B cell (primary cell): ENCODE data around the gene TEKT2. TPM values are rescaled to one million over a fixed set of nuclear protein-coding genes. Genes with fewer than 3 reads are reported as not detected.

Experiments used
- ATAC-seq: fragments of 200-7000 bp; cut with Tn5 transposase; one replicate; pipeline ENCODE4 v1.10.0; 2021; ENCODE audit warnings: low read depth, mild to moderate bottlenecking, moderate number of reproducible peaks, moderate library complexity
- CTCF ChIA-PET: fragments of 350-600 bp; sonication (Branson Sonifier 250); formaldehyde crosslinking; loops from one replicate; lab custom pipeline; 2021; ENCODE audit warnings: antibody characterized with exemption, inconsistent platforms; lab: Charles Lee
- POLR2A ChIA-PET: fragments of 350-600 bp; sonication (Branson Sonifier 250); formaldehyde crosslinking; loops from one replicate; lab custom pipeline; 2021; ENCODE audit warnings: antibody characterized with exemption; lab: Charles Lee
- DNase-seq: peaks from one replicate; pipeline ENCODE4 v3.0.0; 2013
- H2AFZ ChIP-seq: 2 replicates; pipeline ENCODE4 v1.6.1; 2012; ENCODE audit warnings: mild to moderate bottlenecking, low read depth, low read length; ENCODE audit not compliant: insufficient read depth, poor library complexity, severe bottlenecking
- H3K27ac ChIP-seq, 2 donors: 1 replicate in 1 of 2; 2 replicates in 1 of 2; pipeline ENCODE4 v1.5.1; 2012 to 2013; ENCODE audit warnings: low read length in 2 of 2, mild to moderate bottlenecking in 2 of 2, moderate library complexity in 1 of 2
- H3K27me3 ChIP-seq, 4 experiments: fragments of 200-600 bp in 1 of 4; sonication (generic) in 1 of 4; replicated peaks in 1 of 4; 1 replicate in 2 of 4; 2 replicates in 2 of 4; pipeline versions ENCODE4 v1.6.1 to v1.7.0; 2013 to 2016; ENCODE audit warnings: low read length in 3 of 4, mild to moderate bottlenecking in 2 of 4, mixed read lengths in 1 of 4, moderate library complexity in 1 of 4; ENCODE audit not compliant: insufficient read depth in 4 of 4, control insufficient read depth in 3 of 4; ENCODE audit errors: control extremely low read depth in 1 of 4
- H3K36me3 ChIP-seq, 2 experiments: replicated peaks in 1 of 2; 1 replicate in 1 of 2; 2 replicates in 1 of 2; pipeline versions ENCODE4 v1.6.1 to v1.7.1; 2013; ENCODE audit warnings: low read length in 1 of 2; ENCODE audit not compliant: insufficient read depth in 2 of 2, control insufficient read depth in 1 of 2; ENCODE audit errors: control extremely low read depth in 1 of 2, extremely low read depth in 1 of 2
- H3K4me1 ChIP-seq, 2 donors: fragments of 200-600 bp in 1 of 2; sonication (generic) in 1 of 2; 1 replicate in 1 of 2; 2 replicates in 1 of 2; pipeline versions ENCODE4 v1.5.1 to v1.6.1; 2013 to 2017; ENCODE audit warnings: low read length in 2 of 2; ENCODE audit not compliant: control insufficient read depth in 2 of 2, insufficient read depth in 2 of 2
- H3K4me2 ChIP-seq: replicated peaks from 2 replicates; pipeline ENCODE3; 2012; ENCODE audit warnings: mild to moderate bottlenecking, low read depth, low read length; ENCODE audit not compliant: poor library complexity, severe bottlenecking
- H3K4me3 ChIP-seq, 5 experiments: fragments of 200-600 bp in 1 of 5; sonication (generic) in 1 of 5; 1 replicate in 3 of 5; 2 replicates in 2 of 5; pipeline versions ENCODE4 v1.5.1 to v1.7.0; 2011 to 2016; ENCODE audit warnings: low read length in 4 of 5, mild to moderate bottlenecking in 4 of 5, low read depth in 2 of 5, control low read depth in 1 of 5, moderate library complexity in 1 of 5; ENCODE audit not compliant: insufficient read depth in 1 of 5; ENCODE audit errors: control extremely low read depth in 1 of 5, extremely low read depth in 1 of 5
- H3K79me2 ChIP-seq: fragments of 200-600 bp; sonication (generic); one replicate; pipeline ENCODE4 v1.6.0; 2016; ENCODE audit warnings: low read length; ENCODE audit not compliant: control insufficient read depth, insufficient read depth
- H3K9ac ChIP-seq: fragments of 200-600 bp; sonication (generic); 2 replicates; pipeline ENCODE4 v1.6.1; 2017; ENCODE audit warnings: mild to moderate bottlenecking, low read length, moderate library complexity
- H3K9me3 ChIP-seq, 3 donors: one replicate each; pipeline versions ENCODE4 v1.6.1 to v1.7.1; 2013; ENCODE audit warnings: low read length in 2 of 3; ENCODE audit not compliant: control insufficient read depth in 2 of 3, insufficient read depth in 1 of 3; ENCODE audit errors: control extremely low read depth in 1 of 3
- H4K20me1 ChIP-seq: 2 replicates; pipeline ENCODE4 v1.6.0; 2012; ENCODE audit warnings: mild to moderate bottlenecking, low read length; ENCODE audit not compliant: insufficient read depth, control insufficient read depth, poor library complexity, severe bottlenecking
- H3K27ac Mint-ChIP-seq: one replicate; pipeline ENCODE4 v1.8.0; 2021; ENCODE audit warnings: mixed read lengths
- H3K27me3 Mint-ChIP-seq: one replicate; pipeline ENCODE4 v1.8.0; 2021; ENCODE audit warnings: mixed read lengths
- H3K4me1 Mint-ChIP-seq: one replicate; pipeline ENCODE4 v1.8.0; 2021; ENCODE audit warnings: mixed read lengths
- H3K4me3 Mint-ChIP-seq: one replicate; pipeline ENCODE4 v1.8.0; 2021; ENCODE audit warnings: mixed read lengths
- H3K9me3 Mint-ChIP-seq: one replicate; pipeline ENCODE4 v1.8.0; 2022; ENCODE audit warnings: mixed read lengths; ENCODE audit not compliant: insufficient read depth
- EZH2 ChIP-seq: IDR thresholded peaks from 2 replicates; pipeline ENCODE4 v1.6.1; 2012; ENCODE audit warnings: borderline replicate concordance, low read depth, mild to moderate bottlenecking, moderate library complexity, low read length; ENCODE audit not compliant: insufficient read depth, poor library complexity, severe bottlenecking
- WGBS: methylation state at CpG from one replicate; pipeline ENCODE4 v1.1.5; 2013; ENCODE audit warnings: missing lambda C conversion rate; ENCODE audit not compliant: insufficient coverage; 5-methylcytosine and 5-hydroxymethylcytosine counted together
- intact Hi-C: fragments of 100-400 bp; cut with micrococcal nuclease; formaldehyde crosslinking; loops from one replicate; pipeline ENCODE4 v1.10.0; 2022
- polyA plus RNA-seq: library from polyadenylated mRNA; depleted of rRNA; stranded (reverse); fragments of >200 nt; gene quantifications from 2 replicates; pipeline ENCODE4 v1.2.3, GENCODE V29; 2012
- total RNA-seq, 2 donors: library from RNA; stranded (reverse); fragments of 120-200 nt in 1 of 2; gene quantifications; 1 replicate in 1 of 2; 2 replicates in 1 of 2; pipeline versions ENCODE4 v1.2.3 to v1.2.4, GENCODE V29; 2013 to 2022
- TF ChIP-seq, protein P1 (sequence below): fragments of 200-600 bp; IDR thresholded peaks from one replicate; pipeline ENCODE4 v1.8.0; 2022; ENCODE audit warnings: antibody characterized with exemption, mild to moderate bottlenecking

TEKT2 gene
- total and polyA plus RNA-seq, 2 donors (not counting 1 experiment from before 2014, with no cell fraction given) = not detected

DNA sequence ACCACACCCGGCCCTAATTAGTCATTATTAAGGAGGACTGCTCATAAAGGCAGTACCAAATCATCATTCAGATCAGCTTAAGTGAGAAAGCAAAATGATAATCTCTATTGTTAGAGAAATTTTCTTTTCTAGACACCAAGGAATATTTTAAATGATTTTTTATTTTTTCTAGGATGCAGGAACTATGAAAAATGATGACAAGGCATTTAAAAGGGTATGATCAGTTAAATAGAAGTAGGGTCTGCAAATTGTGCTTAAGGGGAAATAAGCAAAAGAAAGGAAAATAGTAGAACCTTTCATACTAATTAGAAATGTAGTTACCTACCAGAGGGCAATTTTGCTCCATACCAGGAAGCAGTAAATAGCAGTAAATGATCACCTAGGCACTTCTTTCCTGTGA, 21.6 kb upstream of the TEKT2 start:
- no peaks in the 10 kb centered on the region for H3K4me1 ChIP-seq
- no peaks in the 10 kb centered on the region for H4K20me1 ChIP-seq
- no CpG with 5 or more reads among the region's 1 CpG for WGBS
- H3K9me3 Mint-ChIP-seq = no peaks in the 10 kb centered on the region
- no peak for TF ChIP-seq EZH2
- TF ChIP-seq, protein P1, sequence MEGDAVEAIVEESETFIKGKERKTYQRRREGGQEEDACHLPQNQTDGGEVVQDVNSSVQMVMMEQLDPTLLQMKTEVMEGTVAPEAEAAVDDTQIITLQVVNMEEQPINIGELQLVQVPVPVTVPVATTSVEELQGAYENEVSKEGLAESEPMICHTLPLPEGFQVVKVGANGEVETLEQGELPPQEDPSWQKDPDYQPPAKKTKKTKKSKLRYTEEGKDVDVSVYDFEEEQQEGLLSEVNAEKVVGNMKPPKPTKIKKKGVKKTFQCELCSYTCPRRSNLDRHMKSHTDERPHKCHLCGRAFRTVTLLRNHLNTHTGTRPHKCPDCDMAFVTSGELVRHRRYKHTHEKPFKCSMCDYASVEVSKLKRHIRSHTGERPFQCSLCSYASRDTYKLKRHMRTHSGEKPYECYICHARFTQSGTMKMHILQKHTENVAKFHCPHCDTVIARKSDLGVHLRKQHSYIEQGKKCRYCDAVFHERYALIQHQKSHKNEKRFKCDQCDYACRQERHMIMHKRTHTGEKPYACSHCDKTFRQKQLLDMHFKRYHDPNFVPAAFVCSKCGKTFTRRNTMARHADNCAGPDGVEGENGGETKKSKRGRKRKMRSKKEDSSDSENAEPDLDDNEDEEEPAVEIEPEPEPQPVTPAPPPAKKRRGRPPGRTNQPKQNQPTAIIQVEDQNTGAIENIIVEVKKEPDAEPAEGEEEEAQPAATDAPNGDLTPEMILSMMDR = no peak
- no peaks in the 10 kb centered on the region for H3K36me3 ChIP-seq
- no peak overlapping the region for H3K4me2 ChIP-seq
- intact Hi-C loops = no loop called here
- H3K27me3 ChIP-seq = no peaks in the 10 kb centered on the region
- no peak overlapping the region for H2AFZ ChIP-seq
- ATAC-seq = no peak
- no peak overlapping the region for H3K4me3 ChIP-seq
- H3K4me1 Mint-ChIP-seq = no peaks in the 10 kb centered on the region
- H3K4me3 Mint-ChIP-seq = no peak overlapping the region
- no peak overlapping the region for H3K27ac ChIP-seq
- H3K27me3 Mint-ChIP-seq = no peaks in the 10 kb centered on the region
- DNase-seq = no peak
- H3K27ac Mint-ChIP-seq = no peak overlapping the region
- no peaks in the 10 kb centered on the region for H3K79me2 ChIP-seq
- POLR2A ChIA-PET = no interaction called here
- H3K9ac ChIP-seq = no peak overlapping the region
- CTCF ChIA-PET = no interaction called here
- no peaks in the 10 kb centered on the region for H3K9me3 ChIP-seq

DNA sequence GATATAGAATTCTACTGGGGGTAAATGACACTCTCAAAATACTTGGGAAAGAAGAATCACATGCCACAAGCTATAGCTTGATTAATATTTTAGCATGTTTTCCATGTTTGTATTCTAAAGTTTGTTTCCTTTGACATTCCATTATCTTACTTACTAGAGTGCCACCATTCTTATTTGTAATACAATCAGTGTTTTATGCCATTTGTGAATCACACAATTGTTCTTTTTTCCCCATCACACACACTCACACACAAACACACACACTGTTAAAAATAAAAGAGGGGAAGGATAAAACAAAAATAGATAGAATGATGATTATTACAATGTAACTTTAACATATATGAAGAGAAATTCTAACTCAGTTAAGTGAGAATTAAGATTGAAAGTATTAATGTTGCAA, 16.0 kb upstream of the TEKT2 start:
- Mint-ChIP-seq H3K4me1 (no peaks in the 10 kb centered on the region), H3K4me3 (no peak overlapping the region), H3K9me3 (no peaks in the 10 kb centered on the region), H3K27ac (no peak overlapping the region), H3K27me3 (no peaks in the 10 kb centered on the region)
- no peak for ATAC-seq
- Histone ChIP-seq H3K4me3 (no peak overlapping the region), H3K4me1 (no peaks in the 10 kb centered on the region), H3K27ac (no peak overlapping the region), H3K9ac (no peak overlapping the region), H3K27me3 (no peaks in the 10 kb centered on the region), H3K9me3 (no peaks in the 10 kb centered on the region), H2AFZ (no peak overlapping the region), H4K20me1 (no peaks in the 10 kb centered on the region), H3K4me2 (no peak overlapping the region), H3K79me2 (no peaks in the 10 kb centered on the region), H3K36me3 (no peaks in the 10 kb centered on the region)
- CTCF ChIA-PET = no interaction called here
- no peak for DNase-seq
- POLR2A ChIA-PET = no interaction called here
- intact Hi-C loops = no loop called here
- TF ChIP-seq, protein P1 = no peak
- TF ChIP-seq EZH2 = no peak
